Panc1 (cell line): ENCODE measurements around the gene ARSG.

Experiments
- TCF7L2 ChIP-seq: IDR thresholded peaks from 2 replicates; pipeline ENCODE4 v1.6.1; 2011; ENCODE audit warnings: mild to moderate bottlenecking, low read depth, low read length, inconsistent platforms
- TF ChIP-seq, protein P1 (sequence below): fragments of 450-650 bp; IDR thresholded peaks from 2 replicates; pipeline ENCODE4 v1.5.1; 2017; ENCODE audit warnings: mild to moderate bottlenecking

DNA sequence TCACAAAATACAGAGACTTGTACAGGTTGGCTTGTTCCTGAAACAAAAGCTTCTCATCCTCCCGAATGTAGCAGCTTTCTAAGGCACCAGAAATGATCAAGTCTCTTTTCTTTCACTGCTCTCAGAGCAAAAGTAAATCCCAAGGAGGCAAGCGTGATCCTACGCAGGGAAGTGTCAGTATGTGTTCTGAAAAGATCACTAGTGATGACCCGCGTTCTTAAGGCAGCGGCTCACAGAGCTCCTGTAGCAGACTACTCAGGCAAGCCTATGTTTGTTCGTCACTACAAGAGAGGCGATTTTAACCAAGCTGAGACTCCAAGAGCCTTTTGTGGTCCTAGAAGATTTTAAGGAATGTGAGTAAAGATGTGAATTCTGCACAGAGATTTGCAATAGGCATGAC lies 131.5 kb downstream of the ARSG start:
- TF ChIP-seq, protein P1, sequence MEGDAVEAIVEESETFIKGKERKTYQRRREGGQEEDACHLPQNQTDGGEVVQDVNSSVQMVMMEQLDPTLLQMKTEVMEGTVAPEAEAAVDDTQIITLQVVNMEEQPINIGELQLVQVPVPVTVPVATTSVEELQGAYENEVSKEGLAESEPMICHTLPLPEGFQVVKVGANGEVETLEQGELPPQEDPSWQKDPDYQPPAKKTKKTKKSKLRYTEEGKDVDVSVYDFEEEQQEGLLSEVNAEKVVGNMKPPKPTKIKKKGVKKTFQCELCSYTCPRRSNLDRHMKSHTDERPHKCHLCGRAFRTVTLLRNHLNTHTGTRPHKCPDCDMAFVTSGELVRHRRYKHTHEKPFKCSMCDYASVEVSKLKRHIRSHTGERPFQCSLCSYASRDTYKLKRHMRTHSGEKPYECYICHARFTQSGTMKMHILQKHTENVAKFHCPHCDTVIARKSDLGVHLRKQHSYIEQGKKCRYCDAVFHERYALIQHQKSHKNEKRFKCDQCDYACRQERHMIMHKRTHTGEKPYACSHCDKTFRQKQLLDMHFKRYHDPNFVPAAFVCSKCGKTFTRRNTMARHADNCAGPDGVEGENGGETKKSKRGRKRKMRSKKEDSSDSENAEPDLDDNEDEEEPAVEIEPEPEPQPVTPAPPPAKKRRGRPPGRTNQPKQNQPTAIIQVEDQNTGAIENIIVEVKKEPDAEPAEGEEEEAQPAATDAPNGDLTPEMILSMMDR, result no peak
- no peak for TF ChIP-seq TCF7L2
